NCI-H748 (cell line): ENCODE results near the gene BAZ1B.
"Not testable (repeated sequence)": the region's sequence is repeated elsewhere in the genome, so short reads cannot be mapped to it uniquely, and the experiment has no call there.

ENCODE experiments used
- DNase-seq: peaks from one replicate; lab custom pipeline; 2025; ENCODE audit not compliant: unreplicated experiment; lab: John Stamatoyannopoulos, UW

The BAZ1B gene

GRCh38 chr7:73544678-73545077 is 22.6 kb upstream of the BAZ1B start:
- no peak for DNase-seq

DNA sequence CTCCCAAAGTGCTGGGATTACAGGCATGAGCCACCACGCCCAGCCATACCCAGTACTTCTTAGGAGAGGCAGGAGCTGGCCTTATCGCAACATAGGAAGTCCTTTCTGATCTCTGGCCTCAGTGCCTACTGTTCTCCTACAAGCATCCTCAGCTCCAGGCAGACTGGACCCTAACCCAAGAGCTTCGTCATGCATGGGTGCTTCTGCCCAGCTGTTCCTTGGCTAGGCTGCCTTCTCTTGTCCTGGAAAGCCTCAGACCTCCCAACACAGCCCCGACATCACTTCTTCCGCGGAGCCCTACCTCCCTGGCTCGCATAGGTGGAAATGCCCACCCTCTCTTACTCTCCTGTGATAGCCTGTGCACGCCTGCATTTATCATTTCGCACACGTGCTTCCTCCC is 19.6 kb upstream of the BAZ1B start:
- no peak for DNase-seq

- no peak for DNase-seq
These were observed 17.6 kb upstream of the BAZ1B start for GRCh38 chr7:73539709-73540108.

GRCh38 chr7:73538510-73538909 is 16.4 kb upstream of the BAZ1B start:
- DNase-seq = not testable (repeated sequence)

GRCh38 chr7:73537051-73537450 is 15.0 kb upstream of the BAZ1B start:
- no peak for DNase-seq

DNA sequence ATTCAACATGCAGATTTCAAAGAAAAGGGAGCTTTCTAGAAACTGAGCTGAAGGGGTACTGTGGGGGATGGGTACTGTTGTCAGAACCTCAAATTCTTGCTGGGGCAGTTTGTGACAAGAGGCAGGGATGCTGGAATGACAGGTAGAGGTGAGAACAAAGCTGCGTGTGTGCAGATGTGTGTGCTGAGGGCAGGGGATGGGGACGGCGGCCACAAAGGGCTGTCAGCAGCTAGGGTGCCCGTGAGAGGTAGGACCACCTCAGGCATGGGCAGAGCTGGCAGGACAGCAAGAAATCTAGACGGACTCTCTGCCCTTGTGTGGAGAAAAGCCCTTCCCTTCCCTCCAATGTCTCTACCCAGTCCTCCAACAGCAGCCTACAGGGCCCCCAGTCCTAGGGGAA is 14.4 kb upstream of the BAZ1B start:
- DNase-seq = no peak

DNA sequence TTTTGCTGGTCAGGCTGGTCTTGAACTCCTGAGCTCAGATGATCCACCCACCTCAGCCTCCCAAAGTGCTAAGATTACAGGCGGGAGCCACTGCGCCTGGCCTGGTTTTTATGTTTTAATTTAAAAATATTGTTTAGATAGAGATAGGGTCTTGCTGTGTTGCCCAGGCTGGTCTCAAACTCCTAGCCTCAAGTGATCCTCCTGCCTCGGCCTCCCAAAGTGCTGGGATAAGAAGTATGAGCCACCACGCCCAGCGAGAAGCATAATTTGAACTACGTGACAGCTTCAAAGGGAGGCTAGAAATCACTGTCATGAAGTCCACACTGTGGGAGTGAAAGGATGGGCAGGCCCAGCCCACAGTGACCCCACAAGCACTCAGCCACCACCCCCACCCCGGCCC is 13.8 kb upstream of the BAZ1B start:
- DNase-seq = not testable (repeated sequence)

GRCh38 chr7:73533742-73534141 is 11.6 kb upstream of the BAZ1B start:
- DNase-seq = no peak

DNA sequence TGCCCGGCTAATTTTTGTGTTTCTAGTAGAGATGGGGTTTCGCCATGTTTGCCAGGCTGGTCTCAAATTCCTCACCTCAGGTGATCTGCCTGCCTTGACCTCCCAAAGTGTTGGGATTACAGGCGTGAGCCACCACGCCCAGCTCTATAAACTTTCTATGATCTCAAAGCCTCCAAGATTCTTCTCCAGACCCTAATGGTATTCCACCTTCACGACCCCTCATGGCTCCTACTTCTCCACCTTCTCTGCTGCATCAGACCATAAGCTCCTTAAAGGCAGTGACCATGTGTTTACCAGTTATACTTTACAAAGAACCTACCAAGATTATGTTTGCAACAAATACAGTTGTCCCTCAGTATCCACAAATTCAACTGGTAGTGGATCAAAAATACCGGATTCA is 10.1 kb upstream of the BAZ1B start:
- DNase-seq = no peak

DNA sequence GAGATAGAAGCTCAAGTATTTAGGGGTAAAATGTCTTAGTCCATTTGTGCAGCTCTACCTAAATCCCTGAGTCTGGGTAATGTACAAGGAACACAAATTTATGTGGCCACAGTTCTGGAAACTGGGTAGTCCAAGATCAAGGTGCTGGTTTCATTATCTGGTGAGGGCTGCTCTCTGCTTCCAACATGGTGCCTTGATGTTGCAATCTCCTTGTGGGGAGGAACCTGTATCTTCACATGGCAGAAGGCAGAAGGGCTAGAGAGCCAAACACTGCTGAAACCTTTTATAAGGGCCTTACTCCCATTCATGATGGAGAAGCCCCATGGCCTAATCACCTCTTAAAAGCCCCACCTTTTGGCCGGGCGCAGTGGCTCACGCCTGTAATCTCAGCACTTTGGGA is 8.7 kb upstream of the BAZ1B start:
- no peak for DNase-seq

DNA sequence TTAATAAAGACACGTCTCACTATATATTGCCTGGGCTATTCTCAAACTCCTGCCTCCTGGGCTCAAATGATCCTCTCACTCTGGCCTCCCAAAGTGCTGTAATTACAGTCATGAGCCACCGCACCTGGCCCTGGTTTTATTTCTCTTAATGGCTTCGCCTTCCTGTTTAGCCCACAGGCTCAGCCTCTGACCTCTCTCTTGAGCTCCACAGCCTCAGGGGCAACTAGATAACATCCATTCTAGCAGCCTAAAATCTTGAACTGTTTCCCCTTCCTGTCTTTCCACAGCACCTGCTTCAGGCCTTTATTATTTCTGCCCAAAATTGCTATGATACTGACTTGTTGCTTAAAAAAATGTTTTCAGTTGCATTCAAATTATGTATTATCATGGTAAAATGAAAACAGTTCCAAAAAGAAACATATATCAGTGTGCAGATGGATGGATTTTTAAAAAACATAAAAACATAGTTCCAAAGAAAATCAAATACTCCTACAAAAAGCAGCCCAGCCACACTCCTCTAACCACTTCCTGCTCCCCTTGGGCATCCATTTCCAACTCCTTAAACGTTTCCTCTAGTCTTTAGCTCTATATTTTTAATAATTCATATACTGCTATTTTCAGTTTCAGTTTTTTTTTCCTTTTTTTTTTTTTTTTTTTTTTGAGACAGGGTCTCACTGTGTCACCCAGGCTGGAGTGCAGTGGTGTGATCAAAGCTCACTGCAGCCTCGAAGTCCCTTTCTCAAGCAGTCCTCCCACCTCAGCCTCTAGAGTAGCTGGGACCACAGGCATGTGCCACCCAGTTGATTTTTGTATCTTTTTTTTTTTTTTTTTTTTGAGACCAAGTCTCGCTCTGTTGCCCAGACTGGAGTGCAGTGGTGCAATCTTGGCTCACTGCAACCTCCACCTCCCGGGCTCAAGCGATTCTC is 5.1 kb upstream of the BAZ1B start:
- DNase-seq = peak; percentile 68

DNA sequence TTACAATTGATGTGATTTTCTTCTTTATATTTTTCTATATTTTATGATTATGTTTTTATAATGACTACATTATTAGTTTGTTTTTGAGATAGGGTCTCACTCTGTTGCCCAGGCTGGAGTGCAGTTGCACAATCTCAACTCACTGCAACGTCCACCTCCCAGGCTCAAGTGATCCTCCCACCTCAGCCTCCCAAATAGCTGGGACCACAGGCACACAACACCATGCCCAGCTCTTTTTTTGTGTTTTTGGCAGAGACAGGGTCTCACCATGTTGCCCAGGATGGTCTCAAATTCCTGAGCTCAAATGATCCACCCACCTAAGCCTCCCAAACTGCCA is 4.0 kb upstream of the BAZ1B start:
- not testable (repeated sequence) for DNase-seq

DNA sequence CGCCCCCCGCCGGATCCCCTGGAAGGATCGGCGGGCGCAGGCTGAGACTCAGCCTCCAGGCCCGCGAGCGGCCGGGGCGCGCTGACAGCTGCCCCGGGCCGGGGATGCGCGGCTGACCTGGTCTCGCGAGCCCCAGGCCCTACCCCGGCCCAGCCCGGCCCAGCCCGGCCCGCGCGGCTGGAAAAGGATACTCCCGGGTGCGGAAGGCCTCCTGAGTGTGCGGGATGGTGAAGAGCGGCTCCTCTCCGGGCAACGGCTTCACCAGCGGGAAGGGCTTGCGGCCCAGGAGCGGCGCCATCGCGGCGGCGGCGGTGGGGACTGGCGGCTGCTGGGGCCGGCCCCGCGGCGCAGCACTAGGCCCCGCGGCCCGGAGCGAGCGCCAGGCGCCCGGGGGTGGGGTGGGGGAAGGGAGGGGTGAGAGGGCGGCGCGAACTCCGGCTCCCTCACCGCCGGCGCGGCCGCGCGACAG is 423 bp downstream of the BAZ1B start:
- peak; percentile 82 for DNase-seq

DNA sequence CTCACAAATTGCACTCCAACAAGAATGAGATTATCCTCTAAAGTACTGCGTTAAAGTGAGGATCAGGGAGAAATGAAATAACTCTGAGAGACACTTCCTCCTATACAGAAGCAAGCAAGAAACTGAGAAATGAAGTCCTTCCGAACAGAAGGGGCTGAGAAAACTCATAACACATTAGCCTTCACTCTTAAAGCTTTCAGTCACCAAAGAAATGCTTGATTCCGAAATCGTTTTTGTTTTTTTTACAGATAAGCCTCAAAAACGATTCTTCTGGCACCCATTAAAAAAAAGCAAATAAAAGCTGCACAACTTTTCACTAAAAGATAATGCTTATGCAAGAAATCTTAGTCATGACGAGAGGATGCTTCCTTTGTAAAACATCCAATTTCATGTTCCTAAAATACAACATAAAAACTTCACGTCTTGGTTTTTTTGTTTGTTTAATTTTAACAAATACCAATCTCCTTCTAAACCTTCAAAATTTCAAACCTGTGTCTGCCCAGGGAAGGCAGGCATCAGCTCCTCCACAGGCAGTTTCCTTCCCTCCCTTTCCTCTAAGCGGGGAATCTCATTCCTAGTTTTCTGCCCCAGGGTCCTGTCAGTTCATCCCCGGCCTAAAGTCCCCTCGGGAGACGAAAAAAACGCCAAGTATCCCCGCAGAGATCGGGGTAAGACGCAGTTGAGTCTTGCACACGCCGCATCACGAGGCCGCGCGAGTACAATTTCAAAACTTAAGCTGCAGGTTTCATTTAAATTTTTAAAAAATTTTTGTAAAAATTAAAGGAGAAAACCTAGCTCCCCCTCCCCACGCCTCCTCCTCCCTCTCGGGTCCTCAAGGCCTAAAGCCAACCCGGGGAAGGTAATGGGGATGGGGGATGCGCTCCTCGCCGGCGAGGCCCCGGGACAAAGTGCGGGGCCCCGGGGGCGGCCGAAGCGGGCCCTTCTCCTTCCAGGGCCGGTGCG is 1.1 kb downstream of the BAZ1B start:
- peak; percentile 40 for DNase-seq

DNA sequence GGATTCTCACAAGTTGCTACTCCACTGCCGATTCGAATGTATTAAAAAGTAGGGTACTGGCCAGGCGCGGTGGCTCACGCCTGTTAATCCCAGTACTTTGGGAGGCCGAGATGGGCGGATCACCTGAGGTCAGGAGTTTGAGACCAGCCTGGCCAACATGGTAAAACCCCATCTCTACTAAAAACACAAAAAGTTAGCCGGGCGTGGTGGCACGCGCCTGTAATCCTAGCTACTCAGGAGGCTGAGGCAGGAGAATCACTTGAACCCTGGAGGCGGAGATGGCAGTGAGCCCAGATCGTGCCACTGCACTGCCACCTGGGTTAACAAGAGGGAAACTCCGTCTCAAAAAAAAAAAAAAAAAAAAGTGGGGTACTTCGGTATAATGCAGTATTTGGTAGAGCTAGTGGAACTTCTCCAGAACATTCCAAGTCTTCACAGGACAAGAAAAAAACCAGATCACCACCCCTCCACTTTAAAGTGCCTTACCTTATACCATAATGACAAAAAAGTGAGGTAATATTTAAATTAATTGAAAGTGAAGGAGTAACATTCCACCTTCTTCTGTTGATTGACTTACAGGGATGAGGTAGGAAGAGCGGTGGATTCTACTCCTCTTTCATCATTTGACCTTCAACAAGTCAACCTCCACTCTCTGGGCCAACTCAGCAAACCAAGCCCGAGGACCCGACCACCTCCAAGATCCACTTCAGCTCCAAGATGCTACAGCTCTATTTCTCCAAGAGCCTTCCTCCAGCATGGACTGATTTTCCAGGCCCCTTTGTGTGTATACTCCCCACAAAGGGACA is 2.0 kb downstream of the BAZ1B start:
- no peak for DNase-seq

DNA sequence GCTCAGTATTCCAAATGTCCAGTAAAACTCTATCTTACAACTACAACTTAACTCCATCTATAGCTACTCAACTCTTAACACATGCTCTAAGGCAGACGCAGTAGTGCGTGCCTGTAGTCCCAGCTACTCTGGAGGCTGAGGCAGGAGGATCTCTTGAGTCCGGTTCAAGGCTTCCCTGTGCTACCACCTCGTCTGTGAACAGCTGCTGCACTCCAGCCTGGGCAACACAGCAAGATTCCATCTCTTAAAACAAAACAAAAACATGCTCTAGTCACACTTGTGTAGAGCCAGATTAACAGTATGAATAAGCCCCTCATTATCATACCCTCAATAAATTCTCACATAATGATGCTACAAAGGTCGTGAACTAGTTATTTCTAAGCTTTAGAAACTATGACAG is 3.6 kb downstream of the BAZ1B start:
- no peak for DNase-seq

DNA sequence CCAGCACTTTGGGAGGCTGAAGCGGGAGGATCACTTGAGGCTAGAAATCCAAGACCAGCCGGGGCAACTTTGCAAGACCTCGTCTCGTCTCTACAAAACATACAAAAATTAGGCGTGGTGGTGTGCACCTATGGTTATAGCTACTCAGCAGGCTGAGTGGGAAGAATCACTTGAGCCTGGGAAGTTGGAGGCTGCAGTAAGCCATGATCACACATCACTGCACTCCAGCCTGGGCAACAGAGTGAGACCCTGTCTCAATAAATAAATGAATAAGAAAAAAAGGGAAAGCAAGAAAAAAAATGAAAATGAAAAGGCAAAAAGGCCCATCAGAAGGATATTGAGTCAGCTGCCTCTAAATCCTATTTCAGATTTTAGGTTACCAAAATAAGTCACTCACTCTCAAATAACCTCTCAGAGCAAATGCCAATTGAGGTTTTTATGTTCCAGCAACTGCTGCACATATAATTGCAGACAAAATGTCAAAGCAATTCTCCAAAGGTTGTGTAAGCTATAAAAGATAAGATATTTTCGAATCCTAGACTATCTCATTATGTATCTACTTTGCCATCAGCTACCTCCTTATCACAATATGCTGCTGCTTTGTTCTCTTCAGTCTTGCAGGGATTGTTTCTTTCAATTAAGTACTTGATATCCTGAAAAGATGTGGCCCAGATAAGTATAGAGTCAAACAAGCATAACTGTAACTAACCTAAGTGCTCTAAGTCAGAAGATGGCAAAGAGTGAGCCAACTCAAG is 4.7 kb downstream of the BAZ1B start:
- DNase-seq = no peak

DNA sequence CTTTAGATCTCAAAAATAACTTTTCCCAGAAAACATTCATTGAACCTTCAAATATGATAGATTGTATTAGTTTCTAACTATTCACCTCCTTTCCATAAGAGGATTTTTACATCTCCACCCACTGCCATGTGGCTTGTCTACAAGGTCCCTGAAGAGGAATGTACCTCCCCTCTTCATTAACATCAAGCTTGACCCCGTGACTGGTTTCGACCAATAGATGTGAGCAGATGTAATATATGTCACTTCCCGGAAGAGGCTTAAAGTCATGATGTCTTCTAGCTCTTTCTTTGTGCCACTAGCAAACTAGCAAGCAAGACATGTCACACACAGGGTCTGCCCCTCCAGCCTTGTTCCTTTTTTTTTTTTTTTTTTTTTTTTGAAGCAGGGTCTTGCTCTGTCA is 6.9 kb downstream of the BAZ1B start:
- DNase-seq = no peak

DNA sequence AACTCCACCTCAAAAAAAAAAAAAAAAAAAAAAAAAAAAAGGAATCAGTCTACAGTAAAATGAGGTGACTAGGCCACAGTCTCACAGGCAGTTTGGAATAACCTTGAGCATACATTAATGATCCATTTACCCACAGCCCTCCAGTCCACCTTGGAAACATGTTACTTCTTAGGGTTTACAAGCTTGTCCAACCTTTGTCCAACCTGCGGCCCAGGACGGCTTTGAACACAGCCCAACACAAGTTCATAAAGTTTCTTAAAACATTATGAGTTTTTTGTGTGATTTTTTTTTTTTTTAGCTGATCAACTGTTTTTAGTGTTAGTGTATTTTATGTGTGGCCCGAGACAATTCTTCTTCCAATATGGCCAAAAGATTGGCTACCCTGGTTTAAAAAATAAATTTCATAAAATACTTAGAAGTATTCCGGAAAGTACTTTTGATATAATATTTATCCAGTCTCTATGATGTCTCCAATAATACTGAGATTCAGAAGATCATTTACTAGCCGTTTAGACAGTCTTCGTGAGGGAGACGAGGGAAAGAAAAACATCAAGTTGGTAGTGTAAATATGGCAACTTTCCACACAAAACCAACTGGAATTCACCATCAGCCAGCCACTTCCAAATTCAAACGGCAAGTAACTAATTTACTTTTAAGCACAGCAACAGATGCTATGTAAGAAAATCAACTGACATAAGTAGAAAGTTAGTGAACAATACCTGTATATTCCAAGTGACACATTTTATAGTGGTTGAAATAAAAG is 9.9 kb downstream of the BAZ1B start:
- no peak for DNase-seq

DNA sequence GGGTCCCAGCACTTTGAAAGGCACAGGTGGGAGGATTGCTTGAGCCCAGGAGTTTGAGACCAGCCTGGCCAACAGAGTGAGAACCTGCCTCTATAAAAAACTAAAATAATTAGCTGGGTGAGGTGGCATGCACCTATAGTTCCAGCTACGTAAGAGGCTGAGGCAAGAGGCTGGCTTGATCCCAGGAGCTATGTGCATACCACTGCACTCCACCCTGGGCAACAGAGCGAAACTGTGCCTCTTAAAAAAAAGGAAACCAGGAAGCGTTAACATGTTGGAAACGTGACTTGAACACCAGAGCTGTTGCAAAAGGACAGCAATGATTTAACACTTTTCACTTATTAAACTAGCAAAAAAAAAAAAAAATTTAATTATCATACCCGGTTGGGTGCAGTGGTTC is 12.6 kb downstream of the BAZ1B start:
- no peak for DNase-seq
